Prostate gland (tissue), 2 donors: ENCODE measurements around the gene TTYH1.

Source experiments
- POLR2A ChIP-seq: fragments of 450-650 bp; IDR thresholded peaks from one replicate; pipeline ENCODE4 v1.6.1; 2016; ENCODE audit warnings: antibody characterized with exemption, mild to moderate bottlenecking
- TF ChIP-seq, protein P1 (sequence below), 4 experiments: fragments of 200-600 bp in 2 of 4; fragments of 450-650 bp in 2 of 4; sonication (generic) in 2 of 4; IDR thresholded peaks; 1 replicate in 3 of 4; 2 replicates in 1 of 4; pipeline ENCODE4 v1.5.1; 2016 to 2019; ENCODE audit warnings: antibody characterized with exemption in 4 of 4, mild to moderate bottlenecking in 2 of 4, moderate library complexity in 2 of 4

DNA sequence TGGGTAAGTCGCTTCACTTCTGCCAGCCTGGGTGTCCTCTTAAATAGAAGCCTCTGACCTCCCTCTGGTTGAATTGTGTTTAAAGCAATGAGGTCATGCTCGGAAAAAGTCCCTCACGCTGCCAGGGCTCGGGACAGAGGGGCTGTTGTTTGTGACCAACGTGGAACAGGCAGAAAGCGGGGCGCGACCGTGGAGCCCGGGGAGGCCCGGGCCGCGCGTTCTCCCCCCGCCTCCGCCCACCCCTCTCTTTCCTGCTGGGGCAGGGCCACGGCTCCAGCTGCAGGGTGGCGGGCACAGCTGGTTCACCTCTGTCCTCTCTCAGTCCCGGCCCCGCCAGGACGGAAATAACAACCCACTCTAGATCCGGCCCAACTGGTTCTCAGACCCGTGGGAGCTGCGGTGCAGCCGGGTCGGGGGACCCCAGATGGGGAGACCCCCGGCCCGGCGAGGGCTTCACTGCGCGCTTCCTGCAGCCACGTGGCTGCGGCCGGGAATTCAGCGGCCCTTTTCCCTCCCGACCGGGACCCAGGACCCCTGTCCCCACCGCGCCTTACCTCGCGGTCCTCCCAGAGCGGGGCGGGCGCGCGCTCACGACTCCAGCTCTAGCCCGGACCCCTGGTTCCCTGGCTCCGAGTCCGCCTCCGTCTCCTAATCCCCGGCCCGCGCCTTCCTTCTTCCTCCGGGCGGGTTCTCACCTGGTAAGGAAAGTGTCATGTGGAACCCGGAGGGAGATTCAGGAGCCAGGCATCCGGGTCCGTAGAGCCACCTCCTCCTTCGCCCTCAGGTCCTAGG is 55.9 kb downstream of the TTYH1 start:
- TF ChIP-seq, protein P1, sequence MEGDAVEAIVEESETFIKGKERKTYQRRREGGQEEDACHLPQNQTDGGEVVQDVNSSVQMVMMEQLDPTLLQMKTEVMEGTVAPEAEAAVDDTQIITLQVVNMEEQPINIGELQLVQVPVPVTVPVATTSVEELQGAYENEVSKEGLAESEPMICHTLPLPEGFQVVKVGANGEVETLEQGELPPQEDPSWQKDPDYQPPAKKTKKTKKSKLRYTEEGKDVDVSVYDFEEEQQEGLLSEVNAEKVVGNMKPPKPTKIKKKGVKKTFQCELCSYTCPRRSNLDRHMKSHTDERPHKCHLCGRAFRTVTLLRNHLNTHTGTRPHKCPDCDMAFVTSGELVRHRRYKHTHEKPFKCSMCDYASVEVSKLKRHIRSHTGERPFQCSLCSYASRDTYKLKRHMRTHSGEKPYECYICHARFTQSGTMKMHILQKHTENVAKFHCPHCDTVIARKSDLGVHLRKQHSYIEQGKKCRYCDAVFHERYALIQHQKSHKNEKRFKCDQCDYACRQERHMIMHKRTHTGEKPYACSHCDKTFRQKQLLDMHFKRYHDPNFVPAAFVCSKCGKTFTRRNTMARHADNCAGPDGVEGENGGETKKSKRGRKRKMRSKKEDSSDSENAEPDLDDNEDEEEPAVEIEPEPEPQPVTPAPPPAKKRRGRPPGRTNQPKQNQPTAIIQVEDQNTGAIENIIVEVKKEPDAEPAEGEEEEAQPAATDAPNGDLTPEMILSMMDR (IDR thresholded peaks at IDR 0.05): peak in 1 of 4 experiments; percentile 4
- TF ChIP-seq POLR2A: peak; percentile 16
